Esophagus (tissue), 2 donors: ENCODE results near the gene FKBP1B. TPM values are rescaled to one million over a fixed set of nuclear protein-coding genes. Genes with fewer than 3 reads are reported as not detected.
"Not testable (repeated sequence)": the region's sequence is repeated elsewhere in the genome, so short reads cannot be mapped to it uniquely, and the experiment has no call there.

Experiments used
- H3K27ac ChIP-seq, 2 donors: one replicate each; pipeline ENCODE4 v1.5.1; 2013; ENCODE audit warnings: low read depth in 2 of 2, mild to moderate bottlenecking in 2 of 2, inconsistent platforms in 1 of 2, low read length in 1 of 2, moderate library complexity in 1 of 2
- H3K27me3 ChIP-seq, 2 donors: one replicate each; pipeline ENCODE4 v1.6.1; 2013; ENCODE audit warnings: low read length in 2 of 2, control low read depth in 1 of 2, mild to moderate bottlenecking in 1 of 2; ENCODE audit not compliant: insufficient read depth in 2 of 2, control insufficient read depth in 1 of 2
- H3K36me3 ChIP-seq, 2 donors: one replicate each; pipeline ENCODE4 v1.6.1; 2013; ENCODE audit warnings: low read length in 1 of 2; ENCODE audit not compliant: control insufficient read depth in 2 of 2, insufficient read depth in 2 of 2
- H3K4me1 ChIP-seq, 2 donors: one replicate each; pipeline ENCODE4 v1.6.1; 2013; ENCODE audit warnings: low read length in 1 of 2; ENCODE audit not compliant: control insufficient read depth in 2 of 2, insufficient read depth in 2 of 2
- H3K4me3 ChIP-seq, 2 donors: one replicate each; pipeline ENCODE4 v1.5.1; 2013; ENCODE audit warnings: low read length in 2 of 2, mild to moderate bottlenecking in 2 of 2, low read depth in 1 of 2, moderate library complexity in 1 of 2
- H3K9me3 ChIP-seq, 2 donors: one replicate each; pipeline ENCODE4 v1.6.1; 2013; ENCODE audit warnings: mild to moderate bottlenecking in 2 of 2, low read depth in 1 of 2, low read length in 1 of 2, moderate library complexity in 1 of 2; ENCODE audit not compliant: control insufficient read depth in 2 of 2, insufficient read depth in 1 of 2
- WGBS, 2 donors: extraction: QIAGEN DNeasy Blood & Tissue Kit; methylation state at CpG; one replicate each; pipeline ENCODE4 v1.1.7; 2013; 5-methylcytosine and 5-hydroxymethylcytosine counted together
- polyA plus RNA-seq, 2 donors: library from polyadenylated mRNA; stranded (reverse); fragments of 200-250 nt; gene quantifications; one replicate each; pipeline ENCODE4 v1.2.3, GENCODE V29; 2013
- donor health status: healthy with polysubstance abuse.
- donor health status: Bipolar disorder and iron deficiency.

Gene FKBP1B
- polyA plus RNA-seq, 2 donors = 6.7 to 7.6 TPM

DNA sequence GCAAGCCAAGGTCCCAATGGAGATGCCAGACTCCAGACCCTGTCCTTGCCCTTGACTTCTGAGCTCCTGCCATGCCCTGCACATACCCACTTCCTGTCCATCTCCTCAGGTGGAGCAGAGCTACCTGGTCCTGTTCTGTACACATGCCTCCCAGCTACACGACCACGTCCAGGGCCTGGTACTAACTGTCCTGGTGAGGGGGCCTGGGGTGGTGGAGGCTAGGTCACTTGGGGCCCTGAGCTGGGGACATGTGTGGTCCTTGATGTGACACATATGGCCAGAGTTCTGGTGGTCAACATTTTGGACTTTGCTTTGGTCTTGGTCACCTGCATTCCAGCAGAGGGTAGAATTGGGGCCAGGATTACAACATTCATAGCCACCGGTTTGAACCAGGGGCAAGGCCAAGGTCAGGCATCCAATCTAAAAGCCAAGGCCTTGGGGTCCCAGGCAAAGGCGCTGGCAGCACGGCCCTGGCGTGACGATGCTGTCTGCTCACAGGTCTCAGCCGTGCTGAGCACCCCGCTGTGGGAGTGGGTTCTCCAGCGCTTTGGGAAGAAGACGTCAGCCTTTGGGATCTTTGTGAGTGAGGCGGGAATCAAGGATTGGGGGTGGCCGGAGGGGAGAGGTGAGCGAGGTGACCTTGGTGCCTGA is 27.1 kb upstream of the FKBP1B start:
- Histone ChIP-seq H3K36me3 (peaks cover 2 to 21% of the 10 kb centered on the region in 2 donors), H3K4me3 (no peak overlapping the region), H3K27me3 (no peaks in the 10 kb centered on the region), H3K27ac (no peak overlapping the region), H3K4me1 (no peaks in the 10 kb centered on the region), H3K9me3 (no peaks in the 10 kb centered on the region)
- WGBS, 2 donors = 94 to 95% methylated on average over 14 of the region's 14 CpGs

- Histone ChIP-seq H3K9me3 (no peaks in the 10 kb centered on the region), H3K36me3 (peaks cover 2 to 21% of the 10 kb centered on the region in 2 donors), H3K27ac (no peak overlapping the region), H3K4me3 (no peak overlapping the region), H3K27me3 (no peaks in the 10 kb centered on the region), H3K4me1 (no peaks in the 10 kb centered on the region)
- WGBS, 2 donors = 84 to 88% methylated on average over 15 to 16 of the region's 16 CpGs
These were observed 26.5 kb upstream of the FKBP1B start for GRCh38 chr2:24022975-24023575.

DNA sequence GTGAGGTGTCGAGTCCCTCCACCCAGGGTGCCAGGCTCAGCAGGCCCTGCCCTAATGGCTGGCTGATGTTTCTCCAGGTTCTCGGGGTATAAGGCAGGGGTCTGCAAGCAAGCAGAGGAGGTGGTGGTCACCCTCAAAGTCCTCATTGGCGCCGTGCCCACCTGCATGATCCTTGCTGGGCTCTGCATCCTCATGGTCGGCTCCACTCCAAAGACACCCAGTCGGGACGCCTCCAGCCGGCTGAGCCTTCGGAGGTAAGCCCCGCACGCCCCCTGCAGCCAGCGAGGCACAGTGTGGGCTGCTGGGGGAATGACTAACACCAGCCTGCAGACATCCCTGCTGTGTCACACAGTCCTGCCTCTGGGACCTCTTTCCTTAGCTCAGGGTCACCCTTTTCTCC is 25.5 kb upstream of the FKBP1B start:
- H3K36me3 ChIP-seq = peaks cover 2 to 21% of the 10 kb centered on the region in 2 donors
- WGBS, 2 donors = 71 to 74% methylated on average over 12 of the region's 12 CpGs
- H3K4me1 ChIP-seq = no peaks in the 10 kb centered on the region
- H3K27me3 ChIP-seq = no peaks in the 10 kb centered on the region
- H3K27ac ChIP-seq = no peak overlapping the region
- no peaks in the 10 kb centered on the region for H3K9me3 ChIP-seq
- no peak overlapping the region for H3K4me3 ChIP-seq

GRCh38 chr2:24024996-24025663 is 24.4 kb upstream of the FKBP1B start:
- peaks cover 6 to 21% of the 10 kb centered on the region in 2 donors for H3K36me3 ChIP-seq
- no peaks in the 10 kb centered on the region for H3K27me3 ChIP-seq
- H3K9me3 ChIP-seq = no peaks in the 10 kb centered on the region
- WGBS, 2 donors = 89% methylated on average over 17 of the region's 17 CpGs
- H3K4me1 ChIP-seq = no peaks in the 10 kb centered on the region
- no peak overlapping the region for H3K27ac ChIP-seq
- no peak overlapping the region for H3K4me3 ChIP-seq

DNA sequence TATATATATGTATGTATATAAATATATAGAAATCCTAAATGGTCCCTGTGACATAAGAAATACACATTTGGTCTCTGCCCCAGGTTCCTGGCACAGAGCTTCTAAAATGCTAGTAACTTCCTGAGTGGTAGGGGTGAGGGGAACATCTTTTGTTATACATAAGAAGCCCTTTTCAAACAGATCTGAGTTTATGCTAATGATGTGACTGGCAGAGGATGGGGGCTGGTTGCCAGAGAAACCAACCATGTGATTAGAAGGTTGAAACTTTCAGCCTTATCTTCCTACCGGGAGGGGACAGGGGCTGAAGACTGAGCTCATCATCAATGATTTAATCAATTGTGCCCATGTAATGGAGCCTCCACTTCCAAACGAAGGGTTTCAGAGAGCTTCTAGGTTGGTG is 23.3 kb upstream of the FKBP1B start:
- no peaks in the 10 kb centered on the region for H3K4me1 ChIP-seq
- H3K27me3 ChIP-seq = no peaks in the 10 kb centered on the region
- H3K27ac ChIP-seq = no peak overlapping the region
- WGBS, 2 donors = 73 to 76% methylated on average over 2 of the region's 2 CpGs
- no peak overlapping the region for H3K4me3 ChIP-seq
- H3K9me3 ChIP-seq = no peaks in the 10 kb centered on the region
- H3K36me3 ChIP-seq = peaks cover 6 to 28% of the 10 kb centered on the region in 2 donors

GRCh38 chr2:24038786-24039499 is 10.6 kb upstream of the FKBP1B start:
- peaks cover 7 to 9% of the 10 kb centered on the region in 2 donors for H3K36me3 ChIP-seq
- no peaks in the 10 kb centered on the region for H3K9me3 ChIP-seq
- no peak overlapping the region for H3K4me3 ChIP-seq
- WGBS, 2 donors = 89 to 97% methylated on average over 9 of the region's 9 CpGs
- no peaks in the 10 kb centered on the region for H3K4me1 ChIP-seq
- no peak overlapping the region for H3K27ac ChIP-seq
- no peaks in the 10 kb centered on the region for H3K27me3 ChIP-seq

- Histone ChIP-seq H3K27ac (no peak overlapping the region), H3K27me3 (no peaks in the 10 kb centered on the region), H3K36me3 (peaks cover 7 to 9% of the 10 kb centered on the region in 2 donors), H3K4me1 (no peaks in the 10 kb centered on the region), H3K9me3 (no peaks in the 10 kb centered on the region), H3K4me3 (no peak overlapping the region)
- 84 to 87% methylated on average over 4 of the region's 4 CpGs for WGBS, 2 donors
These were observed 9.0 kb upstream of the FKBP1B start for GRCh38 chr2:24040511-24040910.

DNA sequence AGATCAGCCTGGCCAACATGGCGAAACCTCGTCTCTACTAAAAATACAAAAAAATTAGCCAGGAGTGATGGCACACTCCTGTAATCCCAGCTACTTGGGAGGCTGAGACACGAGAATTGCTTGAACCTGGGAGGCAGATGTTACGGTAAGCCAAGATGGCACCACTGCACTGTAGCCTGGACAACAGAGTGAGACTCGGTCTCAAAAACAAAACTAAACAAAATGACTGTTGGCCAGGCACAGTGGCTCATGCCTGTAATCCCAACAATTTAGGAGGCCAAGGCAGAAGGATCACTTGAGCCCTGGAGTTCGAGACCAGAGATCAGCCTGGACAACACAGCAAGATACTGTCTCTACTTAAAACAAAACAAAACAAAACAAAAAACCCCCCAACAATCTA is 6.4 kb upstream of the FKBP1B start:
- H3K4me3 ChIP-seq, H3K27me3 ChIP-seq, H3K36me3 ChIP-seq, H3K4me1 ChIP-seq, H3K27ac ChIP-seq, H3K9me3 ChIP-seq: not testable (repeated sequence)
- WGBS, 2 donors = 91 to 98% methylated on average over 6 of the region's 6 CpGs

DNA sequence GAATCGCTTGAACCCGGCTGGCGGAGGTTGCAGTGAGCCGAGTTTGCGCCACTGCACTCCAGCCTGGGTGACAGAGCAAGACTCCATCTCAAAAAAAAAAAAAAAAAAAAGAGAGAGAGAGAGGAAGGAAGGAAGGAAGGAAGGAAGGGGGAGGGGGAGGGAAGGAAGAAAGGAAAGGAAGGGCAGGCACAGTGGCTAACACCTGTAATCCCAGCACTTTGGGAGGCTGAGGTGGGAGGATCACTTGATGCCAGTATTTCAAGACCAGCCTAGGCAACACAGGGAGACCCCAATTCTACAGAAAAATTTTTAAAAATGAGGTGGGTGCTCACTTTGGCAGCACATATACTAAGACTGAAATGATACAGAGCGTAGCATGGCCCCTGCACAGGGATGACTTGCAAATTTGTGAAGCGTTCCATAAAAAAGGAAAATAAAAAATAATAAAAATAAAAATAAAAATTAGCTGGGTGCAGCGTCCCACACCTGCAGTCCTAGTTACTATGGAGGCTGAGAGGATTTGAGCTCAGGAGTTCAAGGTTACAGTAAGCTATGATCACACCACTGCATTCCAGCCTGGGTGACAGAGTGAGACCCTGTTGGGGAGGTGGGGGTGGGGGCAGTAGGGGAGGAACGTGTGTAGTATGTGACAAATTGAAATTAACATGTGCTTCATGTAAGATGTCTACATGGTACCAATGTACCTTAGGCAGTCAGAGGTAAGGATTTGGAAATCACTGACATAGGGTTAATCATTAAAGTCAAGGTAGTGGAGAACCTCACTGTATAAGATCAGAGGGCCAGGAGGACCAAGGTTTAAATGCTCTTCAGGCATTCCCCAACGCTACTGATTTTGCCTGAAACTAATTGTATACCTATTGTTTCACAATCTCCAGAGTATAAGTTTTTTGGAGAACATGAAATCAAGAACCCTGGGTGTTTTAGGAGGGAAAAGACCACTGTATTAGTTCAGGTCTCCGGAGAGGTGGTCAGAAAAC is 3.7 kb upstream of the FKBP1B start:
- Histone ChIP-seq H3K4me1 (peaks cover 0 to 3% of the 10 kb centered on the region in 2 donors), H3K27ac (no peak overlapping the region), H3K27me3 (no peaks in the 10 kb centered on the region), H3K4me3 (no peak overlapping the region), H3K9me3 (no peaks in the 10 kb centered on the region), H3K36me3 (no peaks in the 10 kb centered on the region)
- 80 to 83% methylated on average over 11 of the region's 11 CpGs for WGBS, 2 donors
